Raji (cell line): ENCODE data around the gene TPD52L1.

ENCODE experiments used
- POLR2A ChIP-seq: IDR thresholded peaks from 2 replicates; pipeline ENCODE4 v1.6.1; 2011; ENCODE audit warnings: low read depth, low read length, control low read depth; ENCODE audit not compliant: insufficient read depth

Gene TPD52L1

DNA sequence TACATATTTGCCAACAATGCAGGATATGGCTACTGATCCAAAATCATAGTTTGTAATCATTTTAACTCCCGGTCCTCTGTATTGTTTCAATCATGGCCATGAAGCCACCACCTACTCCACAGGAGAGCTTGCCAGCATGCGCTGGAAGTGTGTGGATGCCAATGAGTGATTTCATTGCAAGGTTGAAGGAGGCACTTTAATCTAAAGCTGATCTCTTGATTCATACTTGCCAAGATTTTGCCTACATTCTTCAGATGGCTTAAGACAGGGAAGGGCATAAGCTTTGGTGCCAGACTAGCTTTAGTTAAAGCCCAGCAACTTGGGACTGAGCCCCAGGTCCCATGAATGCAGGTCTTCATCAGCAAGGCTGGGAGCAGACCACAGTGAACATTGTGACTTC lies 58.8 kb downstream of the TPD52L1 start:
- TF ChIP-seq POLR2A, result no peak

- TF ChIP-seq POLR2A, result no peak
These were observed 60.4 kb downstream of the TPD52L1 start for GRCh38 chr6:125213939-125214338.

GRCh38 chr6:125215252-125215819 lies 61.8 kb downstream of the TPD52L1 start:
- no peak for TF ChIP-seq POLR2A

- no peak for TF ChIP-seq POLR2A
These were observed 62.4 kb downstream of the TPD52L1 start for GRCh38 chr6:125216015-125216414.

DNA sequence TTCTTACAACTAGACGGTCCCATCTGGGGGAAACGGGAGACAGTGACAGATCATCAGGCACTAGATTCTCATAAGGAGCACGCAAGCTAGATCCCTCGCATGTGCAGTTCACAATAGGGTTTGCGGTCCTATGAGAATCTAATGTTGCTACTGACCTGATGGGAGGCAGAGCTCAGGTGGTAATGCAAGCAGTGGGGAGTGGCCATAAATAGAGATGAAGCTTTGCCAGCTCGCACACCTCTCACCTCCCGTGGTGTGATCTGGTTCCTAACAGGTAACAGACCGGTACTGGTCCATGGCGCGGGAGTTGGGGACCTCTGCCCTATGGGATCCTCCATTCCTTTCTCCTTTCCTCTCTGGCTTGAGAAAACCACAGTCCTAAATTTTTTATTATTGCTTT lies 63.8 kb downstream of the TPD52L1 start:
- no peak for TF ChIP-seq POLR2A

DNA sequence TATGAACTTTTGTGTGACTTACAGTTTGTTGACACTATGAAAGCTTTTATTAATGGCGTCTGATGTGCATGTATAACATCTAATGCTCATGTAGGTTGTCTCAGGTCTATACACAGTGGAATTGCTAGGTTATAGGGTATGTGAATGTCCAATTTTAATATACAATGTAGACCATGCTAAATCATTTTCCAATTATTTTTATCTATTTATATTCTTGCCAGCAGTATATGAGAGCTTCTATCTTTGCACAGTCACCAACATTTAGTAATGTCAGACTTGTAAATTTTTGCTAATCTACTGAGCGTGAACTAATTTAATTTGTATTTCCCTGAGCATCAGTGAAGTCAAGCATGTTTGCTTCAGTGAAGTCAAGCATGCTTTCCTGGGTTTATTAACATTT lies 64.4 kb downstream of the TPD52L1 start:
- TF ChIP-seq POLR2A, result no peak

GRCh38 chr6:125219361-125219895 lies 65.9 kb downstream of the TPD52L1 start:
- no peak for TF ChIP-seq POLR2A

DNA sequence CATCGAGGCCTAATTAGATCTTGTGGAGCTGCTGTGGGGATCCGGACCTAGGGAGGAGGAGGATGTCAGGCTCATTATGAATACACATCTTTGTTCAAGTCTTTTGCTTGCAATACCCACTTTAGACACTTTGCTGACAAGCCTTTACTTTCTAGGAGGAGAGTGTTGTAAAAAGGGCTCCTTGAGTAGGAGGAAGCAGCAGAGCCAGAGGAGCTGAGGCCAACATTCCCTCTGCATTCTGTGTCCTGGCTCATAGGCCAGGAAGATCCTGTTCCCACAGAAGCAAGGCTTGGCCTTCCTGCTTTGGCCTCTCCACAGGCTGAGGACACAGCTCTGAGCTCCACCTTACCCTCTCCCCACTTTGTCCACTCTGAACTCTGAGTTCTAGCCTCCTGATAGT lies 67.1 kb downstream of the TPD52L1 start:
- no peak for TF ChIP-seq POLR2A

- no peak for TF ChIP-seq POLR2A
These were observed 69.2 kb downstream of the TPD52L1 start for GRCh38 chr6:125222531-125223455.

DNA sequence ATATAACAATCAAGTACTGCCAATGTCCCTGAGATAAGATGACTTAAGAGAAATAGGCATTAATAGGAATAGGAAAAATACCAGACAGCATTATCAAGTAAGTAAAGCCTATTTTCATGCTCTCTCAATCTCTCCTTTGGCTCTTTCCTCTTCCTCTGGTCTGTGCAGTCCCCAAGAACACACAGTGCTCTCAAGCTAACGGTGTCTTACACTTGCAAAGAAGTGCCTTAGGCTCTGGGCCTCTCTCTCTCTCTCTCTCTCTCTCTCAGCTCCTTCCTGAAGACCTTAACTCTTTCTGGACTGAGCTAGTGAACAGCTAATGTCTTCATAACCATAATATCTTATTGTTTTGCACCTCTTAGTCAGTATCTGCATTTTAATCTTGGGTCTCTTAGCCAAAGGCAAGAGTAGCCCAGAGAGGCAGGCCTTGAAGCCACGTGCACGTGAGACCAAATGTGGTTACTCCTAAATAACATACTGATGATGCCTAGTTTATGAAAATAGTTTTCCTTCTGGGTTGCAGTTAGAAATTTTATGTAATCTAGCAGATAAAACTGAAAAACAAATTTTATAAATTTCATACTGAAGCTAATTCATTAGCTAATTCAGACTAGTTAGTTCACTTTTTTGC lies 70.8 kb downstream of the TPD52L1 start:
- TF ChIP-seq POLR2A, result no peak

GRCh38 chr6:125227244-125227643 lies 73.7 kb downstream of the TPD52L1 start:
- no peak for TF ChIP-seq POLR2A

GRCh38 chr6:125228981-125229479 lies 75.5 kb downstream of the TPD52L1 start:
- TF ChIP-seq POLR2A, result no peak

GRCh38 chr6:125230674-125231073 lies 77.1 kb downstream of the TPD52L1 start:
- TF ChIP-seq POLR2A, result no peak

GRCh38 chr6:125231133-125231532 lies 77.6 kb downstream of the TPD52L1 start:
- no peak for TF ChIP-seq POLR2A

GRCh38 chr6:125231574-125232343 lies 78.2 kb downstream of the TPD52L1 start:
- no peak for TF ChIP-seq POLR2A
